B cell (primary cell): ENCODE data around the gene EZH2.

ENCODE experiments used
- CTCF ChIP-seq: fragments of 200-600 bp; IDR thresholded peaks from one replicate; pipeline ENCODE4 v1.8.0; 2022; ENCODE audit warnings: antibody characterized with exemption, mild to moderate bottlenecking
- EZH2 ChIP-seq: IDR thresholded peaks from 2 replicates; pipeline ENCODE4 v1.6.1; 2012; ENCODE audit warnings: borderline replicate concordance, low read depth, mild to moderate bottlenecking, moderate library complexity, low read length; ENCODE audit not compliant: insufficient read depth, poor library complexity, severe bottlenecking

GRCh38 chr7:148824864-148825263, 59.2 kb downstream of the EZH2 start:
- TF ChIP-seq CTCF, result no peak
- no peak for TF ChIP-seq EZH2
